HepG2 (cell line): ENCODE data around the gene SLC9A9. TPM values are rescaled to one million over a fixed set of nuclear protein-coding genes. Genes with fewer than 3 reads are reported as not detected.

Source experiments
- ATAC-seq: fragments of 200-7000 bp; cut with Tn5 transposase; 3 replicates; pipeline ENCODE4 v1.9.1; 2020; ENCODE audit warnings: mild to moderate bottlenecking, moderate library complexity
- BruUV-seq: library from RNA; stranded (reverse); fragments of 400-500 nt; replicated peaks from 2 replicates; lab custom pipeline; 2021; lab: Mats Ljungman, UMichigan
- CTCF ChIA-PET: fragments of 300-600 bp; formaldehyde crosslinking; extraction: SDS; loops from one replicate; lab custom pipeline; 2021; ENCODE audit warnings: low total read pairs, inconsistent platforms, low intra/inter-chr PET ratio; lab: Yijun Ruan, JAX
- POLR2A ChIA-PET: fragments of 350-600 bp; sonication (Branson Sonifier 250); formaldehyde crosslinking; loops from one replicate; lab custom pipeline; 2020; ENCODE audit warnings: antibody characterized with exemption, inconsistent platforms; lab: Yijun Ruan, JAX
- DNase-seq: peaks from one replicate; pipeline ENCODE4 v3.0.0-alpha.2; 2015; ENCODE audit warnings: low spot score
- FAIRE-seq: peaks from 3 replicates; lab custom pipeline; 2011; peaks lifted over from hg19 to GRCh38; lab: Jason Lieb, UNC
- H2AFZ ChIP-seq: one replicate; pipeline ENCODE4 v1.6.1; 2011; ENCODE audit warnings: low read length, inconsistent platforms
- H3K27ac ChIP-seq: fragments of 300-600 bp; 3 replicates; pipeline ENCODE4 v1.8.0; 2011; ENCODE audit warnings: mixed run types, mild to moderate bottlenecking, mixed read lengths, low read length, inconsistent platforms; ENCODE audit not compliant: insufficient read depth; ENCODE audit errors: extremely low read length
- H3K27me3 ChIP-seq, 2 experiments: fragments of 200-600 bp in 1 of 2; 2 replicates in 1 of 2; 3 replicates in 1 of 2; pipeline versions ENCODE4 v1.6.0 to v1.8.0; 2011; ENCODE audit warnings: low read length in 2 of 2, mild to moderate bottlenecking in 2 of 2, moderate library complexity in 2 of 2, inconsistent platforms in 1 of 2; ENCODE audit not compliant: insufficient read depth in 2 of 2, control insufficient read depth in 1 of 2
- H3K36me3 ChIP-seq, 2 experiments: fragments of 200-600 bp in 1 of 2; replicated peaks in 1 of 2; 2 replicates in 1 of 2; 3 replicates in 1 of 2; pipeline versions ENCODE4 v1.5.1 to v1.8.0; 2011; ENCODE audit warnings: low read length in 2 of 2, inconsistent platforms in 1 of 2; ENCODE audit not compliant: insufficient read depth in 2 of 2, control insufficient read depth in 1 of 2
- H3K4me1 ChIP-seq: 2 replicates; pipeline ENCODE4 v1.5.1; 2012; ENCODE audit warnings: low read length, inconsistent platforms; ENCODE audit not compliant: insufficient read depth
- H3K4me2 ChIP-seq: 2 replicates; pipeline ENCODE4 v1.6.0; 2011; ENCODE audit warnings: low read depth, low read length, inconsistent platforms
- H3K4me3 ChIP-seq, 3 experiments: fragments of 200-600 bp in 1 of 3; sonication (generic), shearing (Covaris generic) in 1 of 3; replicated peaks in 1 of 3; 2 replicates each; pipeline ENCODE4 v1.5.1; 2011 to 2016; ENCODE audit warnings: low read length in 3 of 3, inconsistent platforms in 2 of 3, low read depth in 2 of 3, mild to moderate bottlenecking in 2 of 3, control low read depth in 1 of 3, mixed read lengths in 1 of 3; ENCODE audit not compliant: insufficient read depth in 1 of 3
- H3K79me2 ChIP-seq: one replicate; pipeline ENCODE4 v1.6.1; 2011; ENCODE audit warnings: low read length, inconsistent platforms; ENCODE audit not compliant: insufficient read depth
- H3K9ac ChIP-seq: 2 replicates; pipeline ENCODE4 v1.6.0; 2011; ENCODE audit warnings: mild to moderate bottlenecking, low read depth, low read length, inconsistent platforms; ENCODE audit not compliant: insufficient read depth
- H3K9me3 ChIP-seq: 2 replicates; pipeline ENCODE4 v1.5.1; 2012; ENCODE audit warnings: mild to moderate bottlenecking, low read length
- H4K20me1 ChIP-seq: 2 replicates; pipeline ENCODE4 v1.6.0; 2011; ENCODE audit warnings: inconsistent platforms, mild to moderate bottlenecking, low read length, moderate library complexity; ENCODE audit not compliant: insufficient read depth
- ATAD3A ChIP-seq: sonication (generic); formaldehyde crosslinking; IDR thresholded peaks from 2 replicates; pipeline ENCODE4 v1.4.0; 2020; ENCODE audit warnings: missing genetic modification reagents
- HOXA9 ChIP-seq: sonication (generic); formaldehyde crosslinking; IDR thresholded peaks from 2 replicates; pipeline ENCODE4 v1.8.1; 2022; ENCODE audit warnings: missing genetic modification reagents, mild to moderate bottlenecking, moderate library complexity, borderline replicate concordance
- NCOR1 ChIP-seq: fragments of 200-600 bp; sonication (generic); IDR thresholded peaks from 2 replicates; pipeline ENCODE4 v1.7.0; 2017; ENCODE audit warnings: antibody characterized with exemption, low read length, borderline replicate concordance
- NFKBIZ ChIP-seq: IDR thresholded peaks from 2 replicates; pipeline ENCODE4 v1.6.1; 2018; ENCODE audit warnings: missing genetic modification reagents, missing compliant biosample characterization
- POLR2A ChIP-seq, 2 experiments: IDR thresholded peaks; 2 replicates each; pipeline ENCODE4 v1.6.1; 2011; ENCODE audit warnings: low read depth in 2 of 2, low read length in 2 of 2, mild to moderate bottlenecking in 1 of 2, moderate library complexity in 1 of 2; ENCODE audit not compliant: insufficient read depth in 1 of 2
- RELA ChIP-seq: sonication (generic); formaldehyde crosslinking; IDR thresholded peaks from 2 replicates; pipeline ENCODE4 v1.4.0; 2020; ENCODE audit warnings: missing genetic modification reagents
- U2AF2 ChIP-seq: fragments of 200-400 bp; formaldehyde crosslinking; IDR thresholded peaks from 2 replicates; pipeline ENCODE4 v1.6.1; 2017; ENCODE audit warnings: low read depth, mild to moderate bottlenecking, low read length
- ZBTB38 ChIP-seq: sonication (generic); formaldehyde crosslinking; IDR thresholded peaks from 2 replicates; pipeline ENCODE4 v1.5.1; 2020; ENCODE audit warnings: mild to moderate bottlenecking, missing genetic modification reagents
- ZNF678 ChIP-seq: sonication (generic); formaldehyde crosslinking; IDR thresholded peaks from 2 replicates; pipeline ENCODE4 v1.4.0; 2020; ENCODE audit warnings: mild to moderate bottlenecking, missing genetic modification reagents
- ZNF841 ChIP-seq: sonication (generic); formaldehyde crosslinking; IDR thresholded peaks from 2 replicates; pipeline ENCODE4 v1.8.1; 2023; ENCODE audit warnings: missing genetic modification reagents, borderline replicate concordance
- ZSCAN12 ChIP-seq: sonication (generic); formaldehyde crosslinking; IDR thresholded peaks from 2 replicates; pipeline ENCODE4 v1.9.0; 2021; ENCODE audit warnings: mild to moderate bottlenecking, missing genetic modification reagents
- WGBS: methylation state at CpG from one replicate; pipeline ENCODE4 v1.1.6; 2017; ENCODE audit warnings: low lambda C conversion rate; 5-methylcytosine and 5-hydroxymethylcytosine counted together
- in situ Hi-C: cut with HindIII; loops from 2 replicates; pipeline ENCODE4 v1.10.0; 2017; ENCODE audit warnings: low pct_unique_long_range_greater_than_20kb; ENCODE audit not compliant: extremely low pct_ligation_motif_present
- intact Hi-C: fragments of 100-400 bp; cut with micrococcal nuclease; formaldehyde crosslinking; loops from one replicate; pipeline ENCODE4 v1.10.0; 2022; ENCODE audit not compliant: unreplicated experiment
- polyA plus RNA-seq, 8 experiments: library from polyadenylated mRNA; depleted of rRNA in 3 of 8; stranded (reverse) in 7 of 8; unstranded in 1 of 8; fragments of >200 nt; fragmentation: Illumina TruSeq in 4 of 8; extraction: Trizol in 4 of 8; gene quantifications; 2 replicates each; pipeline versions ENCODE4 v1.2.1 to v1.2.3, GENCODE V29; 2011 to 2016; ENCODE audit warnings: low read depth in 4 of 8, missing spikeins in 1 of 8, mixed read lengths in 1 of 8; ENCODE audit not compliant: insufficient read depth in 1 of 8
- total RNA-seq, 5 experiments: library from RNA; depleted of rRNA; stranded (reverse); fragments of >200 nt; fragmentation: Illumina TruSeq; extraction: Trizol; gene quantifications; 2 replicates each; pipeline ENCODE4 v1.2.3, GENCODE V29; 2016; ENCODE audit warnings: low read depth in 1 of 5
- TF ChIP-seq, protein P1 (sequence below): sonication (generic); formaldehyde crosslinking; IDR thresholded peaks from 2 replicates; pipeline ENCODE4 v1.4.0; 2020; ENCODE audit warnings: low read depth, mild to moderate bottlenecking, missing genetic modification reagents
- TF ChIP-seq, protein P2 (sequence below): sonication (generic); formaldehyde crosslinking; IDR thresholded peaks from 2 replicates; pipeline ENCODE4 v1.4.0; 2020; ENCODE audit warnings: mild to moderate bottlenecking, missing genetic modification reagents
- TF ChIP-seq, protein P3 (sequence below): sonication (generic); formaldehyde crosslinking; IDR thresholded peaks from 2 replicates; pipeline ENCODE4 v1.4.0; 2020; ENCODE audit warnings: missing genetic modification reagents, borderline replicate concordance

Gene SLC9A9
- total and polyA plus RNA-seq, 2 of the 13 experiments (the other 11 are each of a cell fraction or from before 2014, with no cell fraction given), result not detected

DNA sequence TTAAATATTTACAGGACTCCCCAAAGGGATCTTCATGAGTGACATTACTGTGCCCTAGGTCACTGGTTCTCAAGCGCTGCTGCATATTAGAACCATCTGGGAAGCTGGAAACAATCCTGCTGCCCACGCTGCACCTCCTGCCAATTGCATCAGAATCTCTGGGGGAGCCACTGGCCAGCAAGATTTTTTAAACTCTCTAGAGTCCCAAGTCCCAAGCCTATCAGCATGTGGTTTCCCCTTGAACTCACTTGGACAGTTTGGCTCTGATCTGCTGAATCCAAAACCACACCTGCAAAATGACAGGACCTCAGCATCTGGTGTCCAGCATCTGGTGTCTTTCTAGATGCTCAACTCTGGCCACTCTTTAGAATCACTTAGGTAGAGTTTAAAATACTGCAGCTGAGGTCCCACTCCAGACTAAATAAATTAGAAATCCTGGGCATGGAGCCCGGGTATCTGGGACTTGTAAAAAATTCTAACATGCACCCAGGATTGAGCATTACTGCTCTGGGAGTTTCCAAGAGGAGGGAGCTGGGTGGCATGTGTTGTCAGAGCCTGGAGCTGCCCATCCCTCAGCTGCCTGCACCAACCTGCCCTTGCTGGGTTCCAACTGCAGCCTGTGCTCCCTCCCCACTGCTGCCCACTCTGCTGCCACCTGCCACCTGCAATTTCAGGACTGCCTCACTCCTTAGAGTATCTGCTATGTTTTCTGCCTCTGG, 311.3 kb downstream of the SLC9A9 start:
- ChIA-PET POLR2A (no interaction called here), CTCF (no interaction called here)
- no peak for FAIRE-seq
- Histone ChIP-seq H3K27me3 (no peaks in the 10 kb centered on the region), H3K4me3 (no peak overlapping the region), H3K36me3 (no peaks in the 10 kb centered on the region), H3K4me2 (no peak overlapping the region), H3K9me3 (no peaks in the 10 kb centered on the region), H3K4me1 (no peaks in the 10 kb centered on the region), H2AFZ (no peak overlapping the region), H3K27ac (no peak overlapping the region), H4K20me1 (no peaks in the 10 kb centered on the region), H3K79me2 (no peaks in the 10 kb centered on the region), H3K9ac (no peak overlapping the region)
- in situ Hi-C loops, result no loop called here
- 0% methylated on average over 3 of the region's 3 CpGs for WGBS
- intact Hi-C loops, result loop anchor here (5.0 kb wide), 1 partner anchor 945 kb away; no protein-coding TSS in a partner anchor
- TF ChIP-seq RELA (no peak), ZBTB38 (CRISPR knock-in tag) (no peak), ZNF678 (CRISPR knock-in tag) (no peak), HOXA9 (CRISPR knock-in tag) (no peak), ATAD3A (CRISPR knock-in tag) (no peak), ZNF841 (no peak), ZSCAN12 (CRISPR knock-in tag) (no peak), POLR2A (IDR thresholded peaks at IDR 0.05; ENCODE audit: insufficient read depth in 1 of 2, low read depth in 2 of 2, low read length in 2 of 2) (no peak), U2AF2 (no peak), NCOR1 (no peak), NFKBIZ (CRISPR knock-in tag) (no peak)
- TF ChIP-seq, protein P1, sequence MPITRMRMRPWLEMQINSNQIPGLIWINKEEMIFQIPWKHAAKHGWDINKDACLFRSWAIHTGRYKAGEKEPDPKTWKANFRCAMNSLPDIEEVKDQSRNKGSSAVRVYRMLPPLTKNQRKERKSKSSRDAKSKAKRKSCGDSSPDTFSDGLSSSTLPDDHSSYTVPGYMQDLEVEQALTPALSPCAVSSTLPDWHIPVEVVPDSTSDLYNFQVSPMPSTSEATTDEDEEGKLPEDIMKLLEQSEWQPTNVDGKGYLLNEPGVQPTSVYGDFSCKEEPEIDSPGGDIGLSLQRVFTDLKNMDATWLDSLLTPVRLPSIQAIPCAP, result no peak
- TF ChIP-seq, protein P2, sequence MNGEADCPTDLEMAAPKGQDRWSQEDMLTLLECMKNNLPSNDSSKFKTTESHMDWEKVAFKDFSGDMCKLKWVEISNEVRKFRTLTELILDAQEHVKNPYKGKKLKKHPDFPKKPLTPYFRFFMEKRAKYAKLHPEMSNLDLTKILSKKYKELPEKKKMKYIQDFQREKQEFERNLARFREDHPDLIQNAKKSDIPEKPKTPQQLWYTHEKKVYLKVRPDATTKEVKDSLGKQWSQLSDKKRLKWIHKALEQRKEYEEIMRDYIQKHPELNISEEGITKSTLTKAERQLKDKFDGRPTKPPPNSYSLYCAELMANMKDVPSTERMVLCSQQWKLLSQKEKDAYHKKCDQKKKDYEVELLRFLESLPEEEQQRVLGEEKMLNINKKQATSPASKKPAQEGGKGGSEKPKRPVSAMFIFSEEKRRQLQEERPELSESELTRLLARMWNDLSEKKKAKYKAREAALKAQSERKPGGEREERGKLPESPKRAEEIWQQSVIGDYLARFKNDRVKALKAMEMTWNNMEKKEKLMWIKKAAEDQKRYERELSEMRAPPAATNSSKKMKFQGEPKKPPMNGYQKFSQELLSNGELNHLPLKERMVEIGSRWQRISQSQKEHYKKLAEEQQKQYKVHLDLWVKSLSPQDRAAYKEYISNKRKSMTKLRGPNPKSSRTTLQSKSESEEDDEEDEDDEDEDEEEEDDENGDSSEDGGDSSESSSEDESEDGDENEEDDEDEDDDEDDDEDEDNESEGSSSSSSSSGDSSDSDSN, result no peak
- TF ChIP-seq, protein P3, sequence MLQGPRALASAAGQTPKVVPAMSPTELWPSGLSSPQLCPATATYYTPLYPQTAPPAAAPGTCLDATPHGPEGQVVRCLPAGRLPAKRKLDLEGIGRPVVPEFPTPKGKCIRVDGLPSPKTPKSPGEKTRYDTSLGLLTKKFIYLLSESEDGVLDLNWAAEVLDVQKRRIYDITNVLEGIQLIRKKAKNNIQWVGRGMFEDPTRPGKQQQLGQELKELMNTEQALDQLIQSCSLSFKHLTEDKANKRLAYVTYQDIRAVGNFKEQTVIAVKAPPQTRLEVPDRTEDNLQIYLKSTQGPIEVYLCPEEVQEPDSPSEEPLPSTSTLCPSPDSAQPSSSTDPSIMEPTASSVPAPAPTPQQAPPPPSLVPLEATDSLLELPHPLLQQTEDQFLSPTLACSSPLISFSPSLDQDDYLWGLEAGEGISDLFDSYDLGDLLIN (CRISPR knock-in tag), result no peak
- no TSS peak for BruUV-seq
- ATAC-seq, result no peak
- no peak for DNase-seq
